ENCODE results near the gene CDC73.
"Not testable (repeated sequence)": the region's sequence is repeated elsewhere in the genome, so short reads cannot be mapped to it uniquely, and the experiment has no call there.

The CDC73 gene

DNA sequence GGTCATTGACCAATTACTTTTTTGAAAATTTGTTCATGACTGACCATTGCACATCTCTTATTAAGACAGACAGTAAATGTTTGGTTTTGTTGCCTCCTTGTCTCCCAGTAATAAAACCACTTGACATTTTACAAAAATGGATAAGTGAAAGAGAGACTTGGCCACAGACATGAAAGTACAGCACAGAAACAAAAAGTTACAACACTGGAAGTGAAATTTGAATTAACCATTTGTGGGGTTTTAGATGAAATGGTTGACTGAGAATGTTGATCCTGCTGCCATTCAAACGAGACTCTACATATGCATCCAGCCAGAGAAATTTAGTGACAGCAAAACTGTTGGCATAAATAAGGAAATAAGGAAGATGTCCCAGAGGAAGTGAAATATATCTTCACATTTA, 143.9 kb downstream of the CDC73 start:
- TF ChIP-seq, protein P1, sequence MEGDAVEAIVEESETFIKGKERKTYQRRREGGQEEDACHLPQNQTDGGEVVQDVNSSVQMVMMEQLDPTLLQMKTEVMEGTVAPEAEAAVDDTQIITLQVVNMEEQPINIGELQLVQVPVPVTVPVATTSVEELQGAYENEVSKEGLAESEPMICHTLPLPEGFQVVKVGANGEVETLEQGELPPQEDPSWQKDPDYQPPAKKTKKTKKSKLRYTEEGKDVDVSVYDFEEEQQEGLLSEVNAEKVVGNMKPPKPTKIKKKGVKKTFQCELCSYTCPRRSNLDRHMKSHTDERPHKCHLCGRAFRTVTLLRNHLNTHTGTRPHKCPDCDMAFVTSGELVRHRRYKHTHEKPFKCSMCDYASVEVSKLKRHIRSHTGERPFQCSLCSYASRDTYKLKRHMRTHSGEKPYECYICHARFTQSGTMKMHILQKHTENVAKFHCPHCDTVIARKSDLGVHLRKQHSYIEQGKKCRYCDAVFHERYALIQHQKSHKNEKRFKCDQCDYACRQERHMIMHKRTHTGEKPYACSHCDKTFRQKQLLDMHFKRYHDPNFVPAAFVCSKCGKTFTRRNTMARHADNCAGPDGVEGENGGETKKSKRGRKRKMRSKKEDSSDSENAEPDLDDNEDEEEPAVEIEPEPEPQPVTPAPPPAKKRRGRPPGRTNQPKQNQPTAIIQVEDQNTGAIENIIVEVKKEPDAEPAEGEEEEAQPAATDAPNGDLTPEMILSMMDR (IDR thresholded peaks at IDR 0.05; ENCODE audit: low read depth, low read length): no peak
- no peak for DNase-seq (ENCODE audit: extremely low read depth, low read depth)

DNA sequence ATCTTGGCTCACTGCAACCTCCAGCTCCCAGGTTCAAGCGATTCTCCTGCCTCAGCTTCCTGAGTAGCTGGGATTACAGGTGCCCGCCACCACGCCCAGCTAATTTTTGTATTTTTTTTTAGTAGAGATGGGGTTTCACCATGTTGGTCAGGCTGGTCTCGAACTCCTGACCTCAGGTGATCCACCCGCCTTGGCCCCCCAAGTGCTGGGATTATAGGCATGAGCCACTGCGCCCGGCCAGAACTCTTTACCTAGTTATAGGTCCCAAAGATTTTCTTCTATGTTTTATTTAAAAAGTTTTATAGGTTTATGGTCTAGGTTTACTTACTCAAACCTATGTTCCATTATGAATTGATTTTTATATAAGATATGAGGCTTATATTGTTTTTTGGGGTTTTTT, 145.0 kb downstream of the CDC73 start:
- not testable (repeated sequence) for DNase-seq (ENCODE audit: extremely low read depth, low read depth)

DNA sequence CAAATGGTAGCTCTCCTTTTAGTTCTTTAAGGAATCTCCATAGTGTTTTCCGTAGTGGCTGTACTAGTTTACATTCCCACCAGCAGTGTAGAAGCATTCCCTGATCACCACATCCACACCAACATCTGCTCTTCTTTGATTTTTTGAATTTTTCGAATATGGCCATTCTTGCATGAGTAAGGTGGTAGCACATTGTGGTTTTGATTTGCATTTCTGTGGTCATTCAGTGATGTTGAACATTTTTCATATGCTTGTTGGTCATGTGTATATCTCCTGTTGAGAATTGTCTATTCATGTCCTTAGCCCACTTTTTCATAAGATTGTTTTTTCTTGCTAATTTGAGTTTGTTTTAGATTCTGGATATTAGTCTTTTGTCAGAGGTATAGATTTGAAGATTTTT, 149.2 kb downstream of the CDC73 start:
- no peak for DNase-seq (ENCODE audit: extremely low read depth, low read depth)
- TF ChIP-seq, protein P1 (IDR thresholded peaks at IDR 0.05; ENCODE audit: low read depth, low read length): no peak

DNA sequence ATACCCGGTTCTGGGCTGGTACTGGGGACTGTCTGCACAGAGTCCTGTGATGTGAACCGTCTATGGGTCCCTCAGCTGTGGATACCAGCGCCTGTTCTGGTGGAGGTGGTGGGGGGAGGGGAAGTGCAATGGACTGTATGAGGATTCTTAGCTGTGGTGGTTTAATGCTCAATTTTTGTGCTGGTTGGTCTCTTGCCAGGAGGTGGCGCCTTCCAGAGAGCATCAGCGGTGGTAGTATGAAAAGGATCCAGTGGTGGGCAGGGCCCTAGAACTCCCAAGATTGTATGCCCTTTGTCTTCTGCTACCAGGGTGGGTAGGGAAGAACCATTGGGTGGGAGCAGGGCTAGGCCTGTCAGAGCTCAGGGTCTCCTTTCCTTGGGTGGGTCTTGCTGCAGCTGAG, 153.9 kb downstream of the CDC73 start:
- TF ChIP-seq, protein P1 (IDR thresholded peaks at IDR 0.05; ENCODE audit: low read depth, low read length): no peak
- no peak for DNase-seq (ENCODE audit: extremely low read depth, low read depth)

DNA sequence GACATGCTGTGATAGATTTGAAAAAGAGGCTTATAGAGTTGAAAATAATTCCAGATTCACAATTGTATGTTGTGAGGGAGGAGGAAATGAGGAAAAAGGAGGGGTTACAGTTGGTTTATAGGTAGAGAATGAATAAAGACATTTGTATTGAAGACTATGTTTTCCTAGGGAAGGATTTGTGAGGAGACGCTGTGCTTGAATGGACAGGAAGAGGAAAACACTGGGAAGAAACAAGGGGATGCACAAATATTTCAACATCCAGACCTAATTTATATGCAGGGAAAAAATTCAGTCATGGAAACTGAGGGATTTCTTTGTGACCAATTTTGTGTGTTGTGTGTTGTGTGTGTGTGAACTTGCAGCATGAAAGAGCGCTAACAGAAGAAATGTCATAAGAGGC, 157.1 kb downstream of the CDC73 start:
- no peak for DNase-seq (ENCODE audit: extremely low read depth, low read depth)
- TF ChIP-seq, protein P1 (IDR thresholded peaks at IDR 0.05; ENCODE audit: low read depth, low read length): no peak

DNA sequence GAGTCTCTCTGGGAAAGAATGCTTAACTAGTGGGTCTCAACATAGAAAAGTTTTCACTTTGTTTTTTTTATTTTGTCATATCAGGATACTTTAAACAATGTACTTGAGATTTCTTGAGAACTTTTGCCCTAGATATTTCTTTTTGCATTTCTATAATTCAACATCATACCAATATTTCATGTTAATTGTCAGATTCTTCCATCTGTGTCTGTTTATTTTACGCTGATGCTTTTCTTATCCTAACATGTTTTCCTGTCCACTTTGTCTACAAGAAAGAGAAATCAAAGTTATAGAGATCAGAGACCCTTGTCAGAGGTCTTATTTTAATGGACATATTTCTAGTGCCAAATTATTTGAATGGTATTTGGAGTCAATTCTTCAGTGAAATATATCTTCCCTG, 160.1 kb downstream of the CDC73 start:
- no peak for DNase-seq (ENCODE audit: extremely low read depth, low read depth)
- TF ChIP-seq, protein P1 (IDR thresholded peaks at IDR 0.05; ENCODE audit: low read depth, low read length): no peak

DNA sequence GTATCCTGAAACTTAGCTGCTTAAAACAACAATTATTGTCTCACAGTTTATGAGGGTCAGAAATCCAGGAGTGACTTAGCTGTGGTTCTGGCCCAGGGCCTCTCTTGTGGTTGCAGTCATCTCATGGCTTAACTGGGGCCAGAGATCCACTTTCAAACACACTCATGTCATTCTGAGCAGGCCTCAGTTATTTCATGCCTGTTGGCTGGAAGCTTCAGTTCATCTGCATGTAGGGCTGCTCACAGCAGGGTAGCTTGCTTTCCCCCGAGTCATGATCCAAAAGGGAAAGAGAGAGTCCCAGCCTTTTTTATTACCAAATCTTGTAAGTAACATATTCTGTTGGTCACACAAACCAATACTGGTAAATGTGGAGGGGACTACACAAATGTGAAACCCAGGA, 161.2 kb downstream of the CDC73 start:
- no peak for DNase-seq (ENCODE audit: extremely low read depth, low read depth)
- TF ChIP-seq, protein P1 (IDR thresholded peaks at IDR 0.05; ENCODE audit: low read depth, low read length): no peak

DNA sequence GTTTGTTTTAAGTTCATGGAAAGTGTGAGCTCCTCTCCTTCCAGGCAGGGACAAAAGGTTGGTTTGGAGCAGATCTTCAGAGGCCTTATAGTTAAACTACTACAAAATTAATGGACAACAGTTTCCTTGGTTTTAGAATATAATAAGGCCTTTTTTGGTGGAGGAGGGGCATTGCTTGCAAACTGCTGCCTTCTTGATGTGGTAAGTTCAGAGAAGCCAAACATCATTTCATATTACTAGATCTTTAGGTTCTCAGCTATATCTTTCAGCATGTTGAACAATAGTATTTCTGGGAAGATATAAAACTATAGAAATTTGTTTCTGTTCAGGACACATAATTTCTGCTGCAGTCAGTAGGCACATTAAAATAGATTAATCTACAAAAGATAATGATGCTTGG, 162.4 kb downstream of the CDC73 start:
- TF ChIP-seq, protein P1 (IDR thresholded peaks at IDR 0.05; ENCODE audit: low read depth, low read length): no peak
- DNase-seq (ENCODE audit: extremely low read depth, low read depth): no peak

Measured in AG09319 (cell line).